ENCODE data around the gene SMPD3. TPM values are rescaled to one million over a fixed set of nuclear protein-coding genes. Genes with fewer than 3 reads are reported as not detected.

Gene SMPD3
- total and polyA plus RNA-seq, 2 of the 8 experiments (the other 6 are each of a cell fraction or from before 2014, with no cell fraction given) = 0.39 to 1.3 TPM

DNA sequence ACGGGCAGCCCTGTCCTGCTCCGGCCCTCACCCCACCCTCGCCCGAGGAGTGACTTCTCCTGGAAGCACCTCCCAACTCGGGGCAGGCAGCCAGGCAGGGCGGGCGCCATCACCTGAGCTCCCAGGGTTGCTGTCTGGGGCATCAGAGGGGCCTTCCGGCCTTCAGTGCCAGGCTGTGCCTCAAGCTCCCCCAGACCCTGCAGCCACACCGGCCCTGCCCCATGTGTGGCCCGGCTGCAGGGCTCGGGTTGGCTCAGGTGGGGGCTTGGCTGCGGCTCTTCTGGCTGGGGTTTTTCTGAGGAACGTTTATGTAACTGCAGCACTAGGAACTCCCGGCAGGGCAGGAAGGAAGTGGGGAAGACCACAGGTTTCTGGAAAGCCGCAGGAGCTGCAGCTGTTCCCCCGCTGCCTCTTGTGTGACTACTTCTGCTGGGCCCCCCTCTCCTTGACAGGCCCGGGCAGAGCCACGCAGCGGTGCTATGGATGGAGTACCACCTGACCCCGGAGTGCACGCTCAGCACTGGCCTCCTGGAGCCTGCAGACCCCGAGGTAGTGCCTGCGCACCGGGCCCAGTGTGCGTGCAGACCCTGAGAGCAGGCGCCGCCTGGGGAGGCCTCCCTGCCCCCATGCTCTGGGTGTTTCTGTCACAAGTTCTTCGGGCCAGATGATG, 91.9 kb downstream of the SMPD3 start:
- Histone ChIP-seq H4K5ac (ENCODE audit: insufficient read length, low read depth, low read length) (no peak overlapping the region), H3K27me3 (replicated peaks in 1 of 4; ENCODE audit: control insufficient read depth in 3 of 4, extremely low read depth in 1 of 4, insufficient read depth in 3 of 4, low read length in 3 of 4) (no peaks in the 10 kb centered on the region), H2BK120ac (replicated peaks; ENCODE audit: low read depth, low read length) (no peak overlapping the region), H3K4me3 (ENCODE audit: extremely low read depth in 1 of 4, insufficient read depth in 2 of 4, low read depth in 3 of 4, low read length in 4 of 4) (no peak overlapping the region), H3K23ac (ENCODE audit: insufficient read length) (no peak overlapping the region), H3K9me3 (ENCODE audit: insufficient read depth in 2 of 2, low read depth in 1 of 2, low read length in 1 of 2) (no peaks in the 10 kb centered on the region), H3K27ac (ENCODE audit: low read depth, low read length) (no peak overlapping the region), H2AK5ac (ENCODE audit: low read depth, low read length) (no peak overlapping the region), H3K56ac (replicated peaks; ENCODE audit: insufficient read length, low read depth, low read length) (no peak overlapping the region), H4K8ac (ENCODE audit: extremely low read depth, insufficient read depth, low read length) (no peak overlapping the region), H2BK12ac (ENCODE audit: low read depth, low read length) (no peak overlapping the region), H4K20me1 (replicated peaks in 1 of 2; ENCODE audit: control insufficient read depth in 1 of 2, insufficient read depth in 2 of 2, low read length in 2 of 2) (peaks cover 0 to 11% of the 10 kb centered on the region in 2 experiments), H2BK15ac (ENCODE audit: low read length) (no peak overlapping the region), H3K4me1 (replicated peaks in 1 of 4; ENCODE audit: control insufficient read depth in 3 of 4, insufficient read depth in 4 of 4, low read length in 3 of 4) (no peaks in the 10 kb centered on the region), H3K18ac (ENCODE audit: extremely low read depth, low read length) (no peak overlapping the region), H4K91ac (replicated peaks; ENCODE audit: insufficient read length, low read length) (no peak overlapping the region), H3K23me2 (ENCODE audit: low read depth, low read length) (no peaks in the 10 kb centered on the region), H2AFZ (ENCODE audit: low read length) (no peak overlapping the region), H3K36me3 (ENCODE audit: control insufficient read depth in 2 of 4, insufficient read depth in 4 of 4, low read length in 3 of 4) (peaks cover 6 to 37% (median 18%) of the 10 kb centered on the region in 4 experiments; a peak in 7 of 8 replicates), H3K9ac (replicated peaks in 1 of 4; ENCODE audit: extremely low read depth in 1 of 4, low read depth in 3 of 4, low read length in 3 of 4) (no peak overlapping the region), H3K4me2 (ENCODE audit: insufficient read depth in 1 of 2, low read depth in 2 of 2, low read length in 2 of 2) (no peak overlapping the region), H2BK5ac (ENCODE audit: low read depth, low read length) (0 out of 2 replicates have a peak overlapping the region, but pooled peaks have one; percentile 16), H3K14ac (ENCODE audit: insufficient read length) (no peak overlapping the region), H2BK20ac (ENCODE audit: low read length) (no peak overlapping the region), H3K79me1 (ENCODE audit: low read depth, low read length) (no peaks in the 10 kb centered on the region), H3K4ac (replicated peaks; ENCODE audit: insufficient read length, low read depth, low read length) (no peak overlapping the region), H3K79me2 (ENCODE audit: control insufficient read depth in 1 of 2, insufficient read depth in 2 of 2, low read length in 2 of 2) (no peaks in the 10 kb centered on the region)
- FAIRE-seq (no peak), DNase-seq (ENCODE audit: low read depth in 1 of 2, low spot score in 2 of 2) (no peak)
- ChIA-PET CTCF (ENCODE audit: partially characterized antibody) (interaction anchor here (0.6 to 6.2 kb wide), 28 partner anchors 10 to 179 kb away, joined by 3 to 95 read pairs (median 5); partner anchors contain the start of genes PLA2G15, PRMT7, SLC7A6 and SLC7A6OS), POLR2A (ENCODE audit: partially characterized antibody) (interaction anchor here (1.2 to 1.6 kb wide), 3 partner anchors 10 to 22 kb away, joined by 3 to 6 read pairs (median 4); no protein-coding TSS in a partner anchor)
- 96% methylated on average over 26 of the region's 28 CpGs; no CpG with 5 or more reads in 1 of the 2 experiments for WGBS, 2 experiments (ENCODE audit: extremely low coverage in 1 of 2, insufficient coverage in 1 of 2, insufficient read length in 1 of 2, insufficient replicate concordance in 2 of 2, low coverage in 1 of 2, low lambda C conversion rate in 2 of 2, missing lambda C conversion rate in 1 of 2)
- TF ChIP-seq KDM5A (IDR thresholded peaks at IDR 0.05; ENCODE audit: low read length) = no peak
- no peak for TF ChIP-seq RNF2 (IDR thresholded peaks at IDR 0.05; ENCODE audit: borderline replicate concordance, low read depth, low read length, missing control alignments, poor library complexity, severe bottlenecking)
- no peak for TF ChIP-seq GABPA (IDR thresholded peaks at IDR 0.05; ENCODE audit: borderline replicate concordance, insufficient read depth, low read length)
- no peak for TF ChIP-seq SUZ12 (IDR thresholded peaks at IDR 0.05; ENCODE audit: low read length)
- no peak for TF ChIP-seq CREB1 (IDR thresholded peaks at IDR 0.05)
- no peak for TF ChIP-seq KDM1A (IDR thresholded peaks at IDR 0.05; ENCODE audit: borderline replicate concordance, low read length)
- no peak for TF ChIP-seq SP4 (IDR thresholded peaks at IDR 0.05; ENCODE audit: low read length)
- TF ChIP-seq, protein P1, sequence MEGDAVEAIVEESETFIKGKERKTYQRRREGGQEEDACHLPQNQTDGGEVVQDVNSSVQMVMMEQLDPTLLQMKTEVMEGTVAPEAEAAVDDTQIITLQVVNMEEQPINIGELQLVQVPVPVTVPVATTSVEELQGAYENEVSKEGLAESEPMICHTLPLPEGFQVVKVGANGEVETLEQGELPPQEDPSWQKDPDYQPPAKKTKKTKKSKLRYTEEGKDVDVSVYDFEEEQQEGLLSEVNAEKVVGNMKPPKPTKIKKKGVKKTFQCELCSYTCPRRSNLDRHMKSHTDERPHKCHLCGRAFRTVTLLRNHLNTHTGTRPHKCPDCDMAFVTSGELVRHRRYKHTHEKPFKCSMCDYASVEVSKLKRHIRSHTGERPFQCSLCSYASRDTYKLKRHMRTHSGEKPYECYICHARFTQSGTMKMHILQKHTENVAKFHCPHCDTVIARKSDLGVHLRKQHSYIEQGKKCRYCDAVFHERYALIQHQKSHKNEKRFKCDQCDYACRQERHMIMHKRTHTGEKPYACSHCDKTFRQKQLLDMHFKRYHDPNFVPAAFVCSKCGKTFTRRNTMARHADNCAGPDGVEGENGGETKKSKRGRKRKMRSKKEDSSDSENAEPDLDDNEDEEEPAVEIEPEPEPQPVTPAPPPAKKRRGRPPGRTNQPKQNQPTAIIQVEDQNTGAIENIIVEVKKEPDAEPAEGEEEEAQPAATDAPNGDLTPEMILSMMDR (IDR thresholded peaks at IDR 0.05; ENCODE audit: control extremely low read depth in 1 of 3, insufficient read depth in 1 of 3, low read depth in 1 of 3, low read length in 3 of 3) = no peak
- TF ChIP-seq ASH2L (IDR thresholded peaks at IDR 0.05; ENCODE audit: low read length) = no peak
- TF ChIP-seq EP300 (IDR thresholded peaks at IDR 0.05; ENCODE audit: borderline replicate concordance in 1 of 2, low read depth in 2 of 2, low read length in 2 of 2) = no peak
